Panc1 (cell line): ENCODE results near the gene B4GALT1.

ENCODE experiments used
- POLR2AphosphoS5 ChIP-seq: IDR thresholded peaks from 2 replicates; pipeline ENCODE4 v1.6.1; 2012; ENCODE audit warnings: mild to moderate bottlenecking, low read depth, low read length, moderate library complexity
- SIN3A ChIP-seq: IDR thresholded peaks from 2 replicates; pipeline ENCODE4 v1.6.1; 2012; ENCODE audit warnings: low read depth, mild to moderate bottlenecking, low read length, moderate library complexity, borderline replicate concordance; ENCODE audit not compliant: insufficient read depth
- TCF7L2 ChIP-seq: IDR thresholded peaks from 2 replicates; pipeline ENCODE4 v1.6.1; 2011; ENCODE audit warnings: mild to moderate bottlenecking, low read depth, low read length, inconsistent platforms
- TF ChIP-seq, protein P1 (sequence below): fragments of 450-650 bp; IDR thresholded peaks from 2 replicates; pipeline ENCODE4 v1.5.1; 2017; ENCODE audit warnings: mild to moderate bottlenecking
- TF ChIP-seq, protein P2 (sequence below), 2 experiments: IDR thresholded peaks; 2 replicates each; pipeline ENCODE4 v1.6.1; 2011 to 2012; ENCODE audit warnings: low read depth in 2 of 2, control low read depth in 1 of 2, low read length in 1 of 2, mild to moderate bottlenecking in 1 of 2, moderate library complexity in 1 of 2; ENCODE audit not compliant: insufficient read depth in 1 of 2

DNA sequence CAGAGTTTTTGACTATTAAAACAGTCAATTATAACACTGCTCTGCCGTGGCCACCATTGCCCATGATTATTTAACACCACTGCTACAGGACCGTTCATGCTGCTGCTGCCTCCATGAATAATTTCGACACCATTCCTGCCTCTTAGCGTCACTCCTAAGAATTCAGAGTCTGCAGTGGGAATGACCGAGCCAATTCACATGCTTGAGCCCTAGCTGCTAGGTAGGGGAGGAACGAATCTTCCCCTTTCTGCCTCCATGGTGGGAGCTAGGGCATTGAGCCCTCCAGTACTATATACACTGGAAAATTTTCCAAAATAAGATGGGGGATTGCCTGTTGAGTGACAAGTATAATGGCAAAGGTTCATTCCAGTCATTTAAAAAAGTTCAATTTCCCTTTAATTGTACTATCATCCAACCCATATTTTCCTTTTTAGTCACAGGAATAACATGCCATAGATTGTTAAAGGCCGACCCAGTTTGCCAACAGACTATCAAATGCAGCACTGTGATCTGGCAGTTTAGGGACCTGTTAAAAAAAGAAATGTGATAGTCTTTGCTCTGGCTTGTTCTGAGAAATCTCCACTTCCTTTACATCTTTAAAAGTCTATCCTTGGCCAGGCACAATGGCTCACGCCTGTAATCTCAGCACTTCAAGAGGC, 13.5 kb upstream of the B4GALT1 start:
- TF ChIP-seq, protein P1, sequence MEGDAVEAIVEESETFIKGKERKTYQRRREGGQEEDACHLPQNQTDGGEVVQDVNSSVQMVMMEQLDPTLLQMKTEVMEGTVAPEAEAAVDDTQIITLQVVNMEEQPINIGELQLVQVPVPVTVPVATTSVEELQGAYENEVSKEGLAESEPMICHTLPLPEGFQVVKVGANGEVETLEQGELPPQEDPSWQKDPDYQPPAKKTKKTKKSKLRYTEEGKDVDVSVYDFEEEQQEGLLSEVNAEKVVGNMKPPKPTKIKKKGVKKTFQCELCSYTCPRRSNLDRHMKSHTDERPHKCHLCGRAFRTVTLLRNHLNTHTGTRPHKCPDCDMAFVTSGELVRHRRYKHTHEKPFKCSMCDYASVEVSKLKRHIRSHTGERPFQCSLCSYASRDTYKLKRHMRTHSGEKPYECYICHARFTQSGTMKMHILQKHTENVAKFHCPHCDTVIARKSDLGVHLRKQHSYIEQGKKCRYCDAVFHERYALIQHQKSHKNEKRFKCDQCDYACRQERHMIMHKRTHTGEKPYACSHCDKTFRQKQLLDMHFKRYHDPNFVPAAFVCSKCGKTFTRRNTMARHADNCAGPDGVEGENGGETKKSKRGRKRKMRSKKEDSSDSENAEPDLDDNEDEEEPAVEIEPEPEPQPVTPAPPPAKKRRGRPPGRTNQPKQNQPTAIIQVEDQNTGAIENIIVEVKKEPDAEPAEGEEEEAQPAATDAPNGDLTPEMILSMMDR, result no peak
- TF ChIP-seq POLR2AphosphoS5, result no peak
- TF ChIP-seq, protein P2, sequence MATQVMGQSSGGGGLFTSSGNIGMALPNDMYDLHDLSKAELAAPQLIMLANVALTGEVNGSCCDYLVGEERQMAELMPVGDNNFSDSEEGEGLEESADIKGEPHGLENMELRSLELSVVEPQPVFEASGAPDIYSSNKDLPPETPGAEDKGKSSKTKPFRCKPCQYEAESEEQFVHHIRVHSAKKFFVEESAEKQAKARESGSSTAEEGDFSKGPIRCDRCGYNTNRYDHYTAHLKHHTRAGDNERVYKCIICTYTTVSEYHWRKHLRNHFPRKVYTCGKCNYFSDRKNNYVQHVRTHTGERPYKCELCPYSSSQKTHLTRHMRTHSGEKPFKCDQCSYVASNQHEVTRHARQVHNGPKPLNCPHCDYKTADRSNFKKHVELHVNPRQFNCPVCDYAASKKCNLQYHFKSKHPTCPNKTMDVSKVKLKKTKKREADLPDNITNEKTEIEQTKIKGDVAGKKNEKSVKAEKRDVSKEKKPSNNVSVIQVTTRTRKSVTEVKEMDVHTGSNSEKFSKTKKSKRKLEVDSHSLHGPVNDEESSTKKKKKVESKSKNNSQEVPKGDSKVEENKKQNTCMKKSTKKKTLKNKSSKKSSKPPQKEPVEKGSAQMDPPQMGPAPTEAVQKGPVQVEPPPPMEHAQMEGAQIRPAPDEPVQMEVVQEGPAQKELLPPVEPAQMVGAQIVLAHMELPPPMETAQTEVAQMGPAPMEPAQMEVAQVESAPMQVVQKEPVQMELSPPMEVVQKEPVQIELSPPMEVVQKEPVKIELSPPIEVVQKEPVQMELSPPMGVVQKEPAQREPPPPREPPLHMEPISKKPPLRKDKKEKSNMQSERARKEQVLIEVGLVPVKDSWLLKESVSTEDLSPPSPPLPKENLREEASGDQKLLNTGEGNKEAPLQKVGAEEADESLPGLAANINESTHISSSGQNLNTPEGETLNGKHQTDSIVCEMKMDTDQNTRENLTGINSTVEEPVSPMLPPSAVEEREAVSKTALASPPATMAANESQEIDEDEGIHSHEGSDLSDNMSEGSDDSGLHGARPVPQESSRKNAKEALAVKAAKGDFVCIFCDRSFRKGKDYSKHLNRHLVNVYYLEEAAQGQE (IDR thresholded peaks at IDR 0.05; ENCODE audit: insufficient read depth in 1 of 2, low read depth in 2 of 2, low read length in 1 of 2), result no peak
- no peak for TF ChIP-seq SIN3A
- TF ChIP-seq TCF7L2, result no peak
